HCT116 (cell line): Measurements from ENCODE around the gene GRB2. TPM values are rescaled to one million over a fixed set of nuclear protein-coding genes. Genes with fewer than 3 reads are reported as not detected.

Experiments used
- ATAC-seq: fragments of 200-7000 bp; cut with Tn5 transposase; 2 replicates; pipeline ENCODE4 v1.9.1; 2020; ENCODE audit warnings: mild to moderate bottlenecking, moderate library complexity
- BruUV-seq: library from RNA; stranded (reverse); fragments of 400-500 nt; replicated peaks from 2 replicates; lab custom pipeline; 2021; lab: Mats Ljungman, UMichigan
- CTCF ChIA-PET: fragments of 300-600 bp; sonication (Branson Sonifier 250); formaldehyde crosslinking; loops from one replicate; lab custom pipeline; 2021; ENCODE audit warnings: antibody characterized with exemption; lab: Charles Lee
- POLR2A ChIA-PET: fragments of 300-600, 350-600 bp; sonication (Branson Sonifier 250); formaldehyde crosslinking; loops from one replicate; lab custom pipeline; 2021; ENCODE audit warnings: antibody characterized with exemption; lab: Charles Lee
- RAD21 ChIA-PET, 2 experiments: fragments of 300-600 bp; sonication (Branson Sonifier 250); formaldehyde crosslinking; loops; one replicate each; lab custom pipeline; 2023; ENCODE audit warnings: low total read pairs in 2 of 2; ENCODE audit not compliant: uncharacterized antibody in 2 of 2, unreplicated experiment in 2 of 2, low non-redundant PET in 1 of 2; lab: Charles Lee
- DNase-seq: peaks from one replicate; pipeline ENCODE4 v3.0.0-alpha.2; 2010; ENCODE audit warnings: low read depth, low spot score
- H2AFZ ChIP-seq: fragments of 200-600 bp; shearing (Covaris generic), sonication (generic); 2 replicates; pipeline ENCODE4 v1.6.1; 2017; ENCODE audit warnings: low read depth, mixed run types, mixed read lengths, antibody characterized with exemption, low read length; ENCODE audit not compliant: poor library complexity, severe bottlenecking
- H3K27ac ChIP-seq: 2 replicates; pipeline ENCODE4 v1.5.1; 2012; ENCODE audit warnings: low read depth, low read length
- H3K27me3 ChIP-seq: fragments of 200-600 bp; sonication (generic); 2 replicates; pipeline ENCODE4 v1.6.1; 2016; ENCODE audit warnings: mixed run types, low read length, mixed read lengths; ENCODE audit not compliant: insufficient read depth
- H3K36me3 ChIP-seq, 2 experiments: fragments of 200-500 bp in 1 of 2; fragments of 200-600 bp in 1 of 2; sonication (Bioruptor generic) in 1 of 2; sonication (generic) in 1 of 2; 2 replicates each; pipeline versions ENCODE4 v1.5.1 to v1.6.1; 2014 to 2016; ENCODE audit warnings: low read length in 2 of 2, inconsistent platforms in 1 of 2, mixed read lengths in 1 of 2, mixed run types in 1 of 2; ENCODE audit not compliant: insufficient read depth in 2 of 2, control insufficient read depth in 1 of 2
- H3K4me1 ChIP-seq, 2 experiments: fragments of 200-600 bp in 1 of 2; sonication (generic) in 1 of 2; 2 replicates each; pipeline versions ENCODE4 v1.5.1 to v1.6.1; 2012 to 2017; ENCODE audit warnings: low read length in 2 of 2, inconsistent platforms in 1 of 2, mild to moderate bottlenecking in 1 of 2, mixed read lengths in 1 of 2, mixed run types in 1 of 2, moderate library complexity in 1 of 2; ENCODE audit not compliant: insufficient read depth in 2 of 2, control insufficient read depth in 1 of 2
- H3K4me2 ChIP-seq: fragments of 200-600 bp; sonication (generic); 2 replicates; pipeline ENCODE4 v1.6.1; 2017; ENCODE audit warnings: mixed run types, low read length, mixed read lengths
- H3K4me3 ChIP-seq, 2 experiments: fragments of 200-600 bp in 1 of 2; sonication (generic) in 1 of 2; replicated peaks in 1 of 2; 2 replicates each; pipeline ENCODE4 v1.5.1; 2011 to 2016; ENCODE audit warnings: low read length in 2 of 2, control low read depth in 1 of 2, low read depth in 1 of 2, mild to moderate bottlenecking in 1 of 2, mixed read lengths in 1 of 2, mixed run types in 1 of 2
- H3K79me2 ChIP-seq: fragments of 200-600 bp; sonication (generic); 2 replicates; pipeline ENCODE4 v1.6.1; 2017; ENCODE audit warnings: mild to moderate bottlenecking, mixed run types, low read length, moderate library complexity, mixed read lengths; ENCODE audit not compliant: insufficient read depth
- H3K9ac ChIP-seq: fragments of 200-600 bp; sonication (generic); 2 replicates; pipeline ENCODE4 v1.6.1; 2016; ENCODE audit warnings: low read length, mixed read lengths
- H3K9me2 ChIP-seq: fragments of 200-600 bp; sonication (generic), shearing (Covaris generic); 2 replicates; pipeline ENCODE4 v1.6.1; 2017; ENCODE audit warnings: mixed run types, mild to moderate bottlenecking, moderate library complexity; ENCODE audit not compliant: insufficient read depth
- H3K9me3 ChIP-seq, 2 experiments: fragments of 200-500 bp in 1 of 2; fragments of 200-600 bp in 1 of 2; sonication (Bioruptor generic) in 1 of 2; sonication (generic) in 1 of 2; 2 replicates each; pipeline ENCODE4 v1.6.1; 2014 to 2017; ENCODE audit warnings: low read length in 2 of 2, mixed read lengths in 2 of 2, inconsistent platforms in 1 of 2, low read depth in 1 of 2, mild to moderate bottlenecking in 1 of 2, mixed run types in 1 of 2, moderate library complexity in 1 of 2; ENCODE audit not compliant: control insufficient read depth in 1 of 2, insufficient read depth in 1 of 2
- H4K20me1 ChIP-seq: fragments of 200-600 bp; sonication (generic), shearing (Covaris generic); 2 replicates; pipeline ENCODE4 v1.6.1; 2017; ENCODE audit warnings: mixed run types, mild to moderate bottlenecking, moderate library complexity; ENCODE audit not compliant: insufficient read depth
- CBX3 ChIP-seq: IDR thresholded peaks from 2 replicates; pipeline ENCODE4 v1.6.1; 2012; ENCODE audit warnings: low read depth
- CEBPB ChIP-seq: IDR thresholded peaks from 2 replicates; pipeline ENCODE4 v1.6.1; 2012; ENCODE audit warnings: low read depth
- EGR1 ChIP-seq: IDR thresholded peaks from 2 replicates; pipeline ENCODE4 v1.6.1; 2012; ENCODE audit warnings: low read depth
- EZH2 ChIP-seq: fragments of 200-600 bp; sonication (generic); IDR thresholded peaks from 2 replicates; pipeline ENCODE4 v1.6.1; 2017; ENCODE audit warnings: antibody characterized with exemption, mixed run types
- FOSL1 ChIP-seq: IDR thresholded peaks from 2 replicates; pipeline ENCODE4 v1.6.1; 2012; ENCODE audit warnings: low read depth
- JUND ChIP-seq: IDR thresholded peaks from 2 replicates; pipeline ENCODE4 v1.6.1; 2012
- POLR2AphosphoS5 ChIP-seq: IDR thresholded peaks from 2 replicates; pipeline ENCODE4 v1.6.1; 2011; ENCODE audit warnings: mild to moderate bottlenecking, low read depth, low read length, moderate library complexity
- RAD21 ChIP-seq: IDR thresholded peaks from 2 replicates; pipeline ENCODE4 v1.6.1; 2012; ENCODE audit warnings: low read depth, mild to moderate bottlenecking
- SP1 ChIP-seq: IDR thresholded peaks from 2 replicates; pipeline ENCODE4 v1.6.1; 2012; ENCODE audit warnings: low read depth
- SRF ChIP-seq: IDR thresholded peaks from 2 replicates; pipeline ENCODE4 v1.6.1; 2012; ENCODE audit warnings: low read depth
- YY1 ChIP-seq: IDR thresholded peaks from 2 replicates; pipeline ENCODE4 v1.6.1; 2011; ENCODE audit warnings: low read length, low read depth, moderate library complexity, mild to moderate bottlenecking; ENCODE audit not compliant: insufficient replicate concordance; ENCODE audit errors: extremely low read depth
- ZFX ChIP-seq: fragments of 450-650 bp; IDR thresholded peaks from 2 replicates; pipeline ENCODE4 v1.6.1; 2017
- ZNF274 ChIP-seq: fragments of 200-500 bp; sonication (Bioruptor generic); IDR thresholded peaks from 2 replicates; pipeline ENCODE4 v1.6.1; 2014; ENCODE audit warnings: mild to moderate bottlenecking, low read depth, low read length, inconsistent platforms
- intact Hi-C: fragments of 100-400 bp; cut with micrococcal nuclease; formaldehyde crosslinking; loops from 2 replicates; pipeline ENCODE4 v1.10.0; 2022
- total RNA-seq: library from RNA; stranded (reverse); gene quantifications from one replicate; pipeline ENCODE4 v1.2.1, GENCODE V29; 2021; ENCODE audit not compliant: unreplicated experiment
- TF ChIP-seq, protein P1 (sequence below): IDR thresholded peaks from 2 replicates; pipeline ENCODE4 v1.6.1; 2012
- TF ChIP-seq, protein P2 (sequence below): IDR thresholded peaks from 2 replicates; pipeline ENCODE4 v1.6.1; 2012; ENCODE audit warnings: low read depth
- TF ChIP-seq, protein P3 (sequence below): IDR thresholded peaks from 2 replicates; pipeline ENCODE4 v1.6.1; 2012
- TF ChIP-seq, protein P4 (sequence below): IDR thresholded peaks from 2 replicates; pipeline ENCODE4 v1.6.1; 2011; ENCODE audit warnings: mild to moderate bottlenecking, low read length, moderate library complexity; ENCODE audit not compliant: insufficient replicate concordance; ENCODE audit errors: extremely low read depth

The GRB2 gene
- total RNA-seq, 1 experiment from 2014 or later = 146 TPM

DNA sequence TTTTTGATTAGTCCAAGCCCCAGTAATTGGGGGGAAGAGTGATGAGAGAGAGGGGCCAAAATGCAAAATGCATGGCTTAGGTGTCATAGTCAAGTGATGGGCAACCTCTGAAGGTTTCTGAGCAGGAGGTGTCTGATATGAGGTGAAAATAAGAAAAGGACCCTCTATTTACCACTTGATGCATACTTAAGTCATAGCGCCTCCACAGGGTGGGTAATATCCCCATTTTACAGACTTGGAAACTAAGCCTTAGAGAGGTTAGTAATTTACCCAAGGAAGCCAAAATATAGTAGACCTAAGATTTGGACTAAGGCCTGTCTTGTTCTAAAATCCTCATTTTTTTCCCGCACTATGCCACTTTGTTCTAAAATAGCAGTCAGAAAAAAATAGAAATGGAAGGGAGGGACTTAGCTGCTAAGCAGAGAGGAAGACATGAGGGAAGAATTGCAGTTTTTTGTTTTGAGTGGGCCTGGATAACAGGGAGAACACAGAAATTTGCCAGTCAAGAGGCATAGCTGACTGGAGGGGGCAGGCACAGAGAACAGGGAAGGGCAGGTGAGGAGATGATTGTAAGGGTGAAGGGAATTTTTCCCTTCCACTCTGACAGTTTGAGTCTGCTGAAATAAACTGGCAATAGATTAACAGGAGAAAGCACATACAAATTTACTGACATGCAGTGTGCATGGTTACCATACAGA is 2.3 kb upstream of the GRB2 start:
- DNase-seq (no peak), ATAC-seq (no peak)
- H3K79me2 ChIP-seq = peaks cover 27% of the 10 kb centered on the region
- H3K4me3 ChIP-seq = no peak overlapping the region
- H3K9me3 ChIP-seq = no peaks in the 10 kb centered on the region
- intact Hi-C loops = no loop called here
- H3K27me3 ChIP-seq = no peaks in the 10 kb centered on the region
- H3K36me3 ChIP-seq = no peaks in the 10 kb centered on the region
- CTCF ChIA-PET = no interaction called here
- RAD21 ChIA-PET = no interaction called here
- no peak overlapping the region for H3K4me2 ChIP-seq
- H3K27ac ChIP-seq = no peak overlapping the region
- peaks cover 5 to 28% of the 10 kb centered on the region in 2 experiments for H3K4me1 ChIP-seq
- POLR2A ChIA-PET = interaction anchor here (1.1 kb wide), 1 partner anchor 137 kb away, joined by 5 read pairs; no protein-coding TSS in a partner anchor
- no peaks in the 10 kb centered on the region for H3K9me2 ChIP-seq
- TF ChIP-seq ZNF274 (no peak), FOSL1 (no peak), ZFX (no peak), CEBPB (no peak), EGR1 (no peak), YY1 (no peak), SP1 (no peak), EZH2 (no peak), SRF (no peak), JUND (no peak), CBX3 (no peak), RAD21 (no peak), POLR2AphosphoS5 (no peak)
- TF ChIP-seq, protein P1, sequence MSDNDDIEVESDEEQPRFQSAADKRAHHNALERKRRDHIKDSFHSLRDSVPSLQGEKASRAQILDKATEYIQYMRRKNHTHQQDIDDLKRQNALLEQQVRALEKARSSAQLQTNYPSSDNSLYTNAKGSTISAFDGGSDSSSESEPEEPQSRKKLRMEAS = no peak
- TF ChIP-seq, protein P2, sequence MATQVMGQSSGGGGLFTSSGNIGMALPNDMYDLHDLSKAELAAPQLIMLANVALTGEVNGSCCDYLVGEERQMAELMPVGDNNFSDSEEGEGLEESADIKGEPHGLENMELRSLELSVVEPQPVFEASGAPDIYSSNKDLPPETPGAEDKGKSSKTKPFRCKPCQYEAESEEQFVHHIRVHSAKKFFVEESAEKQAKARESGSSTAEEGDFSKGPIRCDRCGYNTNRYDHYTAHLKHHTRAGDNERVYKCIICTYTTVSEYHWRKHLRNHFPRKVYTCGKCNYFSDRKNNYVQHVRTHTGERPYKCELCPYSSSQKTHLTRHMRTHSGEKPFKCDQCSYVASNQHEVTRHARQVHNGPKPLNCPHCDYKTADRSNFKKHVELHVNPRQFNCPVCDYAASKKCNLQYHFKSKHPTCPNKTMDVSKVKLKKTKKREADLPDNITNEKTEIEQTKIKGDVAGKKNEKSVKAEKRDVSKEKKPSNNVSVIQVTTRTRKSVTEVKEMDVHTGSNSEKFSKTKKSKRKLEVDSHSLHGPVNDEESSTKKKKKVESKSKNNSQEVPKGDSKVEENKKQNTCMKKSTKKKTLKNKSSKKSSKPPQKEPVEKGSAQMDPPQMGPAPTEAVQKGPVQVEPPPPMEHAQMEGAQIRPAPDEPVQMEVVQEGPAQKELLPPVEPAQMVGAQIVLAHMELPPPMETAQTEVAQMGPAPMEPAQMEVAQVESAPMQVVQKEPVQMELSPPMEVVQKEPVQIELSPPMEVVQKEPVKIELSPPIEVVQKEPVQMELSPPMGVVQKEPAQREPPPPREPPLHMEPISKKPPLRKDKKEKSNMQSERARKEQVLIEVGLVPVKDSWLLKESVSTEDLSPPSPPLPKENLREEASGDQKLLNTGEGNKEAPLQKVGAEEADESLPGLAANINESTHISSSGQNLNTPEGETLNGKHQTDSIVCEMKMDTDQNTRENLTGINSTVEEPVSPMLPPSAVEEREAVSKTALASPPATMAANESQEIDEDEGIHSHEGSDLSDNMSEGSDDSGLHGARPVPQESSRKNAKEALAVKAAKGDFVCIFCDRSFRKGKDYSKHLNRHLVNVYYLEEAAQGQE = no peak
- TF ChIP-seq, protein P3, sequence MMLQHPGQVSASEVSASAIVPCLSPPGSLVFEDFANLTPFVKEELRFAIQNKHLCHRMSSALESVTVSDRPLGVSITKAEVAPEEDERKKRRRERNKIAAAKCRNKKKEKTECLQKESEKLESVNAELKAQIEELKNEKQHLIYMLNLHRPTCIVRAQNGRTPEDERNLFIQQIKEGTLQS = no peak
- TF ChIP-seq, protein P4, sequence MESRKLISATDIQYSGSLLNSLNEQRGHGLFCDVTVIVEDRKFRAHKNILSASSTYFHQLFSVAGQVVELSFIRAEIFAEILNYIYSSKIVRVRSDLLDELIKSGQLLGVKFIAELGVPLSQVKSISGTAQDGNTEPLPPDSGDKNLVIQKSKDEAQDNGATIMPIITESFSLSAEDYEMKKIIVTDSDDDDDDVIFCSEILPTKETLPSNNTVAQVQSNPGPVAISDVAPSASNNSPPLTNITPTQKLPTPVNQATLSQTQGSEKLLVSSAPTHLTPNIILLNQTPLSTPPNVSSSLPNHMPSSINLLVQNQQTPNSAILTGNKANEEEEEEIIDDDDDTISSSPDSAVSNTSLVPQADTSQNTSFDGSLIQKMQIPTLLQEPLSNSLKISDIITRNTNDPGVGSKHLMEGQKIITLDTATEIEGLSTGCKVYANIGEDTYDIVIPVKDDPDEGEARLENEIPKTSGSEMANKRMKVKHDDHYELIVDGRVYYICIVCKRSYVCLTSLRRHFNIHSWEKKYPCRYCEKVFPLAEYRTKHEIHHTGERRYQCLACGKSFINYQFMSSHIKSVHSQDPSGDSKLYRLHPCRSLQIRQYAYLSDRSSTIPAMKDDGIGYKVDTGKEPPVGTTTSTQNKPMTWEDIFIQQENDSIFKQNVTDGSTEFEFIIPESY = no peak
- H2AFZ ChIP-seq = no peak overlapping the region
- BruUV-seq = no TSS peak
- H4K20me1 ChIP-seq = peaks cover 3% of the 10 kb centered on the region; the same call in 1 of the 2 replicates
- H3K9ac ChIP-seq = no peak overlapping the region
